Measurements from ENCODE around the gene CFAP73. TPM values are rescaled to one million over a fixed set of nuclear protein-coding genes. Genes with fewer than 3 reads are reported as not detected.

Gene CFAP73
- total and polyA plus RNA-seq, 10 of the 15 experiments (the other 5 are each of a cell fraction or from before 2014, with no cell fraction given): 0.18 TPM; not detected in 9

- TF ChIP-seq ZNF687 (IDR thresholded peaks at IDR 0.05): peak; percentile 60
- peak; percentile 60; the same call in 1 of the 2 replicates for TF ChIP-seq MXI1 (IDR thresholded peaks at IDR 0.05; ENCODE audit: low read depth, low read length)
- peak; percentile 47 for TF ChIP-seq USF2 (IDR thresholded peaks at IDR 0.05; ENCODE audit: borderline replicate concordance, low read depth, low read length)
These were observed 35.3 kb downstream of the CFAP73 start (continued) for GRCh38 chr12:113184900-113185179.

GRCh38 chr12:113185180-113186032 is 35.9 kb downstream of the CFAP73 start, which contains the start of the genes DDX54 and RITA1:
DDX54 (minus strand) TSS chr12:113185478; CDS start chr12:113185451, 27 bp downstream.
RITA1 (plus strand) TSS chr12:113185721; CDS start chr12:113186747, 1,026 bp downstream.
- CTCF ChIA-PET: interaction anchor here (0.7 to 3.9 kb wide), 11 partner anchors 11 to 197 kb away, joined by 3 to 29 read pairs (median 6); no protein-coding TSS in a partner anchor
- Histone ChIP-seq H3K4me3 (peak within 1 kb of the TSS; percentile 86), H3K36me3 (ENCODE audit: control insufficient read depth in 2 of 2, insufficient read depth in 2 of 2, low read length in 1 of 2) (peaks cover 6 to 20% of the 10 kb centered on the region in 2 experiments), H3K9me3 (replicated peaks; ENCODE audit: control insufficient read depth, insufficient read depth, low read length) (no peaks in the 10 kb centered on the region), H2AFZ (ENCODE audit: control insufficient read depth, low read depth, low read length) (peak within 1 kb of the TSS; percentile 97), H3K4me1 (ENCODE audit: control insufficient read depth, insufficient read depth, low read length) (peaks cover 9% of the 10 kb centered on the region), H3K27me3 (replicated peaks in 1 of 2; ENCODE audit: control insufficient read depth in 2 of 2, insufficient read depth in 2 of 2, low read length in 1 of 2) (no peaks in the 10 kb centered on the region), H3K79me2 (ENCODE audit: control insufficient read depth, insufficient read depth, low read length) (peaks cover 50% of the 10 kb centered on the region), H4K20me1 (ENCODE audit: control insufficient read depth, insufficient read depth) (no peaks in the 10 kb centered on the region), H3K27ac (ENCODE audit: control insufficient read depth, insufficient read depth) (peak within 1 kb of the TSS; percentile 94), H3K9ac (ENCODE audit: control insufficient read depth, insufficient read depth, low read length) (peak within 1 kb of the TSS; percentile 97), H3K4me2 (ENCODE audit: control insufficient read depth, insufficient read depth) (peak within 1 kb of the TSS; percentile 93)
- ATAC-seq: peak; percentile 67
- peak; percentile 80 for FAIRE-seq
- RAD21 ChIA-PET (ENCODE audit: unreplicated experiment): interaction anchor here (0.8 to 2.4 kb wide), 8 partner anchors 10 to 261 kb away, joined by 3 to 10 read pairs (median 4); no protein-coding TSS in a partner anchor
- SMC1A ChIA-PET (ENCODE audit: uncharacterized antibody, unreplicated experiment): interaction anchor here (0.7 to 4.4 kb wide), 11 partner anchors 10 to 237 kb away, joined by 3 to 24 read pairs (median 5); partner anchors contain the start of genes SDSL and SLC8B1
- BruUV-seq (replicated peaks): no TSS peak
- POLR2A ChIA-PET: interaction anchor here (0.6 to 2.9 kb wide), 7 partner anchors 14 to 120 kb away, joined by 3 to 21 read pairs (median 5); partner anchors contain the start of gene TPCN1
- intact Hi-C loops (cut with micrococcal nuclease; ENCODE audit: unreplicated experiment): loop anchor here (2.0 to 5.0 kb wide), 3 partner anchors 23 to 237 kb away; partner anchors contain the start of genes SDSL and TPCN1
- DNase-seq (ENCODE audit: low read depth, low spot score): no peak
- WGBS (ENCODE audit: insufficient coverage, insufficient replicate concordance, low lambda C conversion rate, missing lambda C conversion rate): 2% methylated on average over 73 of the region's 89 CpGs
- in situ Hi-C loops (cut with MboI): no loop called here
- no peak for TF ChIP-seq ZNF274 (IDR thresholded peaks at IDR 0.05; ENCODE audit: insufficient read depth, insufficient read length)
- no peak; the same call in 1 of the 2 replicates for TF ChIP-seq SIN3A (IDR thresholded peaks at IDR 0.05; ENCODE audit: low read depth, low read length)
- TF ChIP-seq POLR2AphosphoS2 (IDR thresholded peaks at IDR 0.05; ENCODE audit: low read depth, low read length): peak; percentile 79
- TF ChIP-seq BMI1 (IDR thresholded peaks at IDR 0.05; ENCODE audit: borderline replicate concordance): no peak
- no peak for TF ChIP-seq KAT2A (conservative IDR thresholded peaks at IDR 0.05; ENCODE audit: control insufficient read depth, low read depth, low read length)
- no peak for TF ChIP-seq ZZZ3 (IDR thresholded peaks at IDR 0.05; ENCODE audit: control insufficient read depth, insufficient read length, low read depth)
- no peak for TF ChIP-seq ASH2L (IDR thresholded peaks at IDR 0.05; ENCODE audit: borderline replicate concordance, low read depth)
- no peak for TF ChIP-seq TCF7 (IDR thresholded peaks at IDR 0.05; ENCODE audit: borderline replicate concordance)
- TF ChIP-seq REST (IDR thresholded peaks at IDR 0.05; ENCODE audit: low read depth, low read length): no peak
